Caco-2 (cell line): ENCODE measurements around the gene NANOS1. TPM values are rescaled to one million over a fixed set of nuclear protein-coding genes. Genes with fewer than 3 reads are reported as not detected.

ENCODE experiments used
- BruUV-seq: library from RNA; stranded (reverse); fragments of 400-500 nt; replicated peaks from 2 replicates; lab custom pipeline; 2021; lab: Mats Ljungman, UMichigan
- CTCF ChIA-PET: fragments of 300-600 bp; sonication (Branson Sonifier 250); formaldehyde crosslinking; loops from one replicate; lab custom pipeline; 2022; ENCODE audit warnings: antibody characterized with exemption; lab: Charles Lee
- POLR2A ChIA-PET: fragments of 300-600 bp; sonication (Branson Sonifier 250); formaldehyde crosslinking; loops from one replicate; lab custom pipeline; 2022; ENCODE audit warnings: antibody characterized with exemption; lab: Charles Lee
- DNase-seq, 2 experiments: peaks; one replicate each; pipeline versions ENCODE4 v3.0.0 to v3.0.0-alpha.2; 2020 to 2022
- H3K27me3 ChIP-seq: replicated peaks from 2 replicates; pipeline ENCODE4 v1.6.0; 2011; ENCODE audit warnings: low read length; ENCODE audit not compliant: control insufficient read depth, insufficient read depth
- H3K36me3 ChIP-seq: 2 replicates; pipeline ENCODE4 v1.5.1; 2011; ENCODE audit warnings: low read length; ENCODE audit not compliant: control insufficient read depth, insufficient read depth
- H3K4me1 ChIP-seq: fragments of 250-450 bp; sonication (Bioruptor Pico); 2 replicates; pipeline ENCODE4 v1.5.1; 2020; ENCODE audit warnings: mild to moderate bottlenecking
- H3K4me3 ChIP-seq: 2 replicates; pipeline ENCODE4 v1.5.1; 2011; ENCODE audit warnings: low read depth, mild to moderate bottlenecking, control low read depth, low read length
- H3K9me3 ChIP-seq: fragments of 250-450 bp; sonication (Bioruptor Pico); 2 replicates; pipeline ENCODE4 v1.5.1; 2020; ENCODE audit warnings: mild to moderate bottlenecking, moderate library complexity
- H3K27ac Mint-ChIP-seq: one replicate; pipeline ENCODE4 v1.8.0; 2022; ENCODE audit warnings: mixed read lengths; ENCODE audit not compliant: unreplicated experiment
- H3K27me3 Mint-ChIP-seq: one replicate; pipeline ENCODE4 v1.8.0; 2022; ENCODE audit warnings: mixed read lengths; ENCODE audit not compliant: insufficient read depth, unreplicated experiment
- H3K36me3 Mint-ChIP-seq: one replicate; pipeline ENCODE4 v1.8.0; 2022; ENCODE audit warnings: mild to moderate bottlenecking, mixed read lengths; ENCODE audit not compliant: insufficient read depth, unreplicated experiment
- H3K4me1 Mint-ChIP-seq: one replicate; pipeline ENCODE4 v1.8.0; 2022; ENCODE audit warnings: low read depth, mixed read lengths; ENCODE audit not compliant: unreplicated experiment
- H3K4me3 Mint-ChIP-seq: one replicate; pipeline ENCODE4 v1.8.0; 2022; ENCODE audit warnings: mild to moderate bottlenecking, moderate library complexity, mixed read lengths; ENCODE audit not compliant: unreplicated experiment
- H3K9me3 Mint-ChIP-seq: one replicate; pipeline ENCODE4 v1.8.0; 2022; ENCODE audit warnings: mixed read lengths; ENCODE audit not compliant: unreplicated experiment
- intact Hi-C: fragments of 100-400 bp; cut with micrococcal nuclease; formaldehyde crosslinking; loops from one replicate; pipeline ENCODE4 v1.10.0; 2022; ENCODE audit not compliant: unreplicated experiment
- total RNA-seq: library from RNA; stranded (reverse); gene quantifications from 2 replicates; pipeline ENCODE4 v1.2.3, GENCODE V29; 2022
- TF ChIP-seq, protein P1 (sequence below), 2 experiments: fragments of 200-600 bp in 1 of 2; IDR thresholded peaks; 1 replicate in 1 of 2; 2 replicates in 1 of 2; pipeline versions ENCODE4 v1.5.1 to v1.8.0; 2011 to 2022; ENCODE audit warnings: antibody characterized with exemption in 1 of 2, control low read depth in 1 of 2, inconsistent platforms in 1 of 2, low read depth in 1 of 2, low read length in 1 of 2, mild to moderate bottlenecking in 1 of 2, moderate library complexity in 1 of 2; ENCODE audit not compliant: insufficient read depth in 1 of 2, severe bottlenecking in 1 of 2, unreplicated experiment in 1 of 2

The NANOS1 gene
- total RNA-seq, 1 experiment from 2014 or later: 5.9 TPM

DNA sequence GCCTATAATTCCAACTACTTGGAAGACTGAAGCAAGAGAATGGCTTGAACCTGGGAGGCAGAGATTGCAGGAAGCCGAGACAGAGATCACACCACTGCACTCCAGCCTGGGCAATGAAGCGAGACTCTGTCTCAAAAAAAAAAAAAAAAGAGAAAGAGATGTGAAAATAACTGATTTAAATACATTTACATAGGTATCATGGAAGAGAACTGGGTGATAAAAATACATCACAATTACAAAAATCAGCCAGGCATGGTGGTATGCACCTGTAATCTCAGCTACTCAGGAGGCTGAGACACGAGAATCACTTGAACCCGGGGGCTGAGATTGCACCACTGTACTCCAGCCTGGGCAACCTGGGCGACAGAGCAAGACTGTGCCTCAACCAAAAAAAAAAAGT lies 19.8 kb downstream of the NANOS1 start:
- TF ChIP-seq, protein P1, sequence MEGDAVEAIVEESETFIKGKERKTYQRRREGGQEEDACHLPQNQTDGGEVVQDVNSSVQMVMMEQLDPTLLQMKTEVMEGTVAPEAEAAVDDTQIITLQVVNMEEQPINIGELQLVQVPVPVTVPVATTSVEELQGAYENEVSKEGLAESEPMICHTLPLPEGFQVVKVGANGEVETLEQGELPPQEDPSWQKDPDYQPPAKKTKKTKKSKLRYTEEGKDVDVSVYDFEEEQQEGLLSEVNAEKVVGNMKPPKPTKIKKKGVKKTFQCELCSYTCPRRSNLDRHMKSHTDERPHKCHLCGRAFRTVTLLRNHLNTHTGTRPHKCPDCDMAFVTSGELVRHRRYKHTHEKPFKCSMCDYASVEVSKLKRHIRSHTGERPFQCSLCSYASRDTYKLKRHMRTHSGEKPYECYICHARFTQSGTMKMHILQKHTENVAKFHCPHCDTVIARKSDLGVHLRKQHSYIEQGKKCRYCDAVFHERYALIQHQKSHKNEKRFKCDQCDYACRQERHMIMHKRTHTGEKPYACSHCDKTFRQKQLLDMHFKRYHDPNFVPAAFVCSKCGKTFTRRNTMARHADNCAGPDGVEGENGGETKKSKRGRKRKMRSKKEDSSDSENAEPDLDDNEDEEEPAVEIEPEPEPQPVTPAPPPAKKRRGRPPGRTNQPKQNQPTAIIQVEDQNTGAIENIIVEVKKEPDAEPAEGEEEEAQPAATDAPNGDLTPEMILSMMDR (IDR thresholded peaks at IDR 0.05; ENCODE audit: insufficient read depth in 1 of 2, low read depth in 1 of 2, low read length in 1 of 2, severe bottlenecking in 1 of 2, unreplicated experiment in 1 of 2): no peak
- H3K4me1 ChIP-seq: no peaks in the 10 kb centered on the region
- Mint-ChIP-seq H3K4me3 (no peak overlapping the region), H3K9me3 (no peaks in the 10 kb centered on the region), H3K27me3 (no peaks in the 10 kb centered on the region), H3K27ac (no peak overlapping the region), H3K4me1 (peaks cover 13% of the 10 kb centered on the region), H3K36me3 (peaks cover 97% of the 10 kb centered on the region)
- no peaks in the 10 kb centered on the region for H3K9me3 ChIP-seq
- ChIA-PET POLR2A (no interaction called here), CTCF (no interaction called here)
- no peak for DNase-seq
- H3K4me3 ChIP-seq: no peak overlapping the region
- H3K36me3 ChIP-seq: peaks cover 9% of the 10 kb centered on the region
- no TSS peak for BruUV-seq
- intact Hi-C loops: no loop called here
- H3K27me3 ChIP-seq: no peaks in the 10 kb centered on the region

DNA sequence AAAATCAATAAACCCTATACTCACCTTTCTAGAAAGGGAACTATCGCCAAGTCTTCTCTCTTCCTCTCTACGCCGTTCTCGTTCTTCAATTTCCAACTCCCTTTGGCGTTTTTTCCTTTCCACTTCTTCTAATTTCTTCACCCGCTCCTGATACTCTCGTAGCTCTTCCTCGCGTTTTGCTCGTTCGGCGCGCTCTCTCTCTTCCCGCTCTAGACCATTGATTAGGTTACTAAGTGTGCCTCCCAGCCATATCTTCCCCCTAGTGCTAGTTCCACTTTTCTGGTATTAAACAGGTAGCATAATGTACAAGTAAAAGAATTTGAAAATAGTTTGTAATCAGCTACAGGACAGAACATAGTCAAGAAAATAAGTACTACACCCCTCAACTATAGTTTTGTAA lies 20.3 kb downstream of the NANOS1 start:
- no peak overlapping the region for H3K27ac Mint-ChIP-seq
- no peaks in the 10 kb centered on the region for H3K27me3 Mint-ChIP-seq
- CTCF ChIA-PET: no interaction called here
- H3K4me3 Mint-ChIP-seq: no peak overlapping the region
- Histone ChIP-seq H3K9me3 (no peaks in the 10 kb centered on the region), H3K4me3 (no peak overlapping the region), H3K27me3 (no peaks in the 10 kb centered on the region), H3K4me1 (no peaks in the 10 kb centered on the region), H3K36me3 (peaks cover 9% of the 10 kb centered on the region)
- peaks cover 100% of the 10 kb centered on the region for H3K36me3 Mint-ChIP-seq
- H3K9me3 Mint-ChIP-seq: no peaks in the 10 kb centered on the region
- intact Hi-C loops: no loop called here
- TF ChIP-seq, protein P1 (IDR thresholded peaks at IDR 0.05; ENCODE audit: insufficient read depth in 1 of 2, low read depth in 1 of 2, low read length in 1 of 2, severe bottlenecking in 1 of 2, unreplicated experiment in 1 of 2): no peak
- peaks cover 13% of the 10 kb centered on the region for H3K4me1 Mint-ChIP-seq
- BruUV-seq: no TSS peak
- no peak for DNase-seq
- POLR2A ChIA-PET: no interaction called here

GRCh38 chr10:119051775-119052174 lies 22.3 kb downstream of the NANOS1 start:
- peaks cover 6% of the 10 kb centered on the region for H3K36me3 ChIP-seq
- CTCF ChIA-PET: no interaction called here
- BruUV-seq: no TSS peak
- intact Hi-C loops: no loop called here
- no peaks in the 10 kb centered on the region for H3K27me3 Mint-ChIP-seq
- no peaks in the 10 kb centered on the region for H3K9me3 ChIP-seq
- H3K4me1 Mint-ChIP-seq: peaks cover 17% of the 10 kb centered on the region
- H3K4me3 Mint-ChIP-seq: no peak overlapping the region
- DNase-seq: no peak
- H3K9me3 Mint-ChIP-seq: no peaks in the 10 kb centered on the region
- TF ChIP-seq, protein P1 (IDR thresholded peaks at IDR 0.05; ENCODE audit: insufficient read depth in 1 of 2, low read depth in 1 of 2, low read length in 1 of 2, severe bottlenecking in 1 of 2, unreplicated experiment in 1 of 2): no peak
- H3K4me3 ChIP-seq: no peak overlapping the region
- no peaks in the 10 kb centered on the region for H3K27me3 ChIP-seq
- no peaks in the 10 kb centered on the region for H3K4me1 ChIP-seq
- H3K36me3 Mint-ChIP-seq: peaks cover 98% of the 10 kb centered on the region
- POLR2A ChIA-PET: no interaction called here
- H3K27ac Mint-ChIP-seq: no peak overlapping the region
